Measurements from ENCODE around the gene CACNA1D. TPM values are rescaled to one million over a fixed set of nuclear protein-coding genes. Genes with fewer than 3 reads are reported as not detected.

CACNA1D gene
- total and polyA plus RNA-seq, 2 donors (not counting 1 experiment from before 2014, with no cell fraction given): 0.17 to 0.37 TPM

DNA sequence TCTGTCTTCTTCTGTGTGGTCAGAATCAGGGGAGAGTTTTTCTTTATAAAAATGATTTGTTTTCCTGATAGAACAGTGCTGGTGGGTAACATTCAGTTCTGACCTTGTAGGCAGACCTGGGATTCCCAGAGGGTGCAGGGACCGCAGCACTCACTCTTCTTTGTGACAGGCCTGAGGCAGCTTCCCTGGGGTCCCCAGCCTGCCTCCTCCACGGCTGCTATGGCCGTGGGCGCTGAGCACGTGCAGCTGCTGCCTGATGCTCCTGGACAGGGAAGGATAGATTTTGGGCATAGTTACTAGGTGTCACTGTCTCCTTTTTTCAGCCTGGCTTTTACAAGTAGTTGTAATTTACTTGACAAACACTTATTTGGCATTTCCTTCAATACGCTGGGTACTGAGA is 39.1 kb downstream of the CACNA1D start:
- Histone ChIP-seq H3K27me3 (ENCODE audit: control insufficient read depth, insufficient read depth, low read length) (no peaks in the 10 kb centered on the region), H3K9ac (ENCODE audit: insufficient read depth, low read length) (no peak overlapping the region), H3K4me3 (replicated peaks in 1 of 4; ENCODE audit: control extremely low read depth in 1 of 4, insufficient read depth in 1 of 4, low read depth in 3 of 4, low read length in 4 of 4) (no peak overlapping the region), H3K9me3 (ENCODE audit: control insufficient read depth, insufficient read depth, low read depth, low read length) (no peaks in the 10 kb centered on the region), H4K20me1 (ENCODE audit: control insufficient read depth, extremely low read depth, insufficient read depth, low read length) (no peaks in the 10 kb centered on the region), H3K36me3 (ENCODE audit: control insufficient read depth, insufficient read depth, low read length) (no peaks in the 10 kb centered on the region), H2AFZ (ENCODE audit: low read length) (no peak overlapping the region), H3K79me2 (ENCODE audit: control insufficient read depth, insufficient read depth, low read length) (no peaks in the 10 kb centered on the region), H3K4me1 (ENCODE audit: control insufficient read depth, extremely low read depth, insufficient read depth, low read length) (no peaks in the 10 kb centered on the region), H3K27ac (ENCODE audit: insufficient read depth, low read length) (no peak overlapping the region), H3K4me2 (ENCODE audit: extremely low read depth, insufficient read depth, low read length) (no peak overlapping the region)
- DNase-seq (ENCODE audit: low read depth in 2 of 2): no peak
- TF ChIP-seq, protein P1, sequence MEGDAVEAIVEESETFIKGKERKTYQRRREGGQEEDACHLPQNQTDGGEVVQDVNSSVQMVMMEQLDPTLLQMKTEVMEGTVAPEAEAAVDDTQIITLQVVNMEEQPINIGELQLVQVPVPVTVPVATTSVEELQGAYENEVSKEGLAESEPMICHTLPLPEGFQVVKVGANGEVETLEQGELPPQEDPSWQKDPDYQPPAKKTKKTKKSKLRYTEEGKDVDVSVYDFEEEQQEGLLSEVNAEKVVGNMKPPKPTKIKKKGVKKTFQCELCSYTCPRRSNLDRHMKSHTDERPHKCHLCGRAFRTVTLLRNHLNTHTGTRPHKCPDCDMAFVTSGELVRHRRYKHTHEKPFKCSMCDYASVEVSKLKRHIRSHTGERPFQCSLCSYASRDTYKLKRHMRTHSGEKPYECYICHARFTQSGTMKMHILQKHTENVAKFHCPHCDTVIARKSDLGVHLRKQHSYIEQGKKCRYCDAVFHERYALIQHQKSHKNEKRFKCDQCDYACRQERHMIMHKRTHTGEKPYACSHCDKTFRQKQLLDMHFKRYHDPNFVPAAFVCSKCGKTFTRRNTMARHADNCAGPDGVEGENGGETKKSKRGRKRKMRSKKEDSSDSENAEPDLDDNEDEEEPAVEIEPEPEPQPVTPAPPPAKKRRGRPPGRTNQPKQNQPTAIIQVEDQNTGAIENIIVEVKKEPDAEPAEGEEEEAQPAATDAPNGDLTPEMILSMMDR (conservative IDR thresholded peaks at IDR 0.05 in 1 of 2, IDR thresholded peaks at IDR 0.05 in 1 of 2; ENCODE audit: low read depth in 1 of 2, low read length in 2 of 2): no peak
- TF ChIP-seq EZH2 (IDR thresholded peaks at IDR 0.05; ENCODE audit: low read length, missing control alignments): no peak

DNA sequence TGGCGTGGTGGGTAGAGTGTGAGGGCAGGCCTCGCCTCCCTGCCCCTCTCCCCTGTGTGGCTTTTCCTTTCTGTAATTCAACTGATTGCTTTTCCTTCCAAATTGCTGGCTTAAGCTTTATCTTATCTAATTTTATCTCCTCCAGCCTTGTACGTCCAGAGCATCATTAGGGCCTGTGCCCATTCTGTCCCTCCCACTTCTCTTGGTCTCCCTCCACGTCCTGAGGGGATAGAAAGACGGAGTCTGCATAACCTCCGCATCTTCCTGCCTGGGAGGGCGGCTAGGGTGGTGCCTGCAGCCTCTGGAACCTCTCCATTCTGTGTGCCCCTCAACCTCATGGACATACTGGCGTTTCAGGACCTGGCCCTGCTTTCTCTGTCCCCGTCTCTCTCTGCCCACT is 39.8 kb downstream of the CACNA1D start:
- Histone ChIP-seq H3K4me2 (ENCODE audit: extremely low read depth, insufficient read depth, low read length) (no peak overlapping the region), H3K27ac (ENCODE audit: insufficient read depth, low read length) (no peak overlapping the region), H3K36me3 (ENCODE audit: control insufficient read depth, insufficient read depth, low read length) (no peaks in the 10 kb centered on the region), H3K9ac (ENCODE audit: insufficient read depth, low read length) (no peak overlapping the region), H2AFZ (ENCODE audit: low read length) (no peak overlapping the region), H4K20me1 (ENCODE audit: control insufficient read depth, extremely low read depth, insufficient read depth, low read length) (no peaks in the 10 kb centered on the region), H3K4me1 (ENCODE audit: control insufficient read depth, extremely low read depth, insufficient read depth, low read length) (no peaks in the 10 kb centered on the region), H3K27me3 (ENCODE audit: control insufficient read depth, insufficient read depth, low read length) (no peaks in the 10 kb centered on the region), H3K4me3 (replicated peaks in 1 of 4; ENCODE audit: control extremely low read depth in 1 of 4, insufficient read depth in 1 of 4, low read depth in 3 of 4, low read length in 4 of 4) (no peak overlapping the region), H3K9me3 (ENCODE audit: control insufficient read depth, insufficient read depth, low read depth, low read length) (no peaks in the 10 kb centered on the region), H3K79me2 (ENCODE audit: control insufficient read depth, insufficient read depth, low read length) (no peaks in the 10 kb centered on the region)
- TF ChIP-seq, protein P1 (conservative IDR thresholded peaks at IDR 0.05 in 1 of 2, IDR thresholded peaks at IDR 0.05 in 1 of 2; ENCODE audit: low read depth in 1 of 2, low read length in 2 of 2): no peak
- TF ChIP-seq EZH2 (IDR thresholded peaks at IDR 0.05; ENCODE audit: low read length, missing control alignments): no peak
- DNase-seq (ENCODE audit: low read depth in 2 of 2): no peak

GRCh38 chr3:53534676-53535400 is 40.4 kb downstream of the CACNA1D start:
- Histone ChIP-seq H3K9ac (ENCODE audit: insufficient read depth, low read length) (no peak overlapping the region), H3K9me3 (ENCODE audit: control insufficient read depth, insufficient read depth, low read depth, low read length) (no peaks in the 10 kb centered on the region), H4K20me1 (ENCODE audit: control insufficient read depth, extremely low read depth, insufficient read depth, low read length) (no peaks in the 10 kb centered on the region), H3K4me1 (ENCODE audit: control insufficient read depth, extremely low read depth, insufficient read depth, low read length) (no peaks in the 10 kb centered on the region), H3K27me3 (ENCODE audit: control insufficient read depth, insufficient read depth, low read length) (no peaks in the 10 kb centered on the region), H3K27ac (ENCODE audit: insufficient read depth, low read length) (no peak overlapping the region), H3K79me2 (ENCODE audit: control insufficient read depth, insufficient read depth, low read length) (no peaks in the 10 kb centered on the region), H3K4me2 (ENCODE audit: extremely low read depth, insufficient read depth, low read length) (no peak overlapping the region), H2AFZ (ENCODE audit: low read length) (no peak overlapping the region), H3K4me3 (replicated peaks in 1 of 4; ENCODE audit: control extremely low read depth in 1 of 4, insufficient read depth in 1 of 4, low read depth in 3 of 4, low read length in 4 of 4) (no peak overlapping the region), H3K36me3 (ENCODE audit: control insufficient read depth, insufficient read depth, low read length) (no peaks in the 10 kb centered on the region)
- TF ChIP-seq, protein P1 (conservative IDR thresholded peaks at IDR 0.05 in 1 of 2, IDR thresholded peaks at IDR 0.05 in 1 of 2; ENCODE audit: low read depth in 1 of 2, low read length in 2 of 2): no peak
- no peak for TF ChIP-seq EZH2 (IDR thresholded peaks at IDR 0.05; ENCODE audit: low read length, missing control alignments)
- no peak for DNase-seq (ENCODE audit: low read depth in 2 of 2)
